RKO (cell line): ENCODE results near the gene GUSB.
"Not testable (repeated sequence)": the region's sequence is repeated elsewhere in the genome, so short reads cannot be mapped to it uniquely, and the experiment has no call there.

Experiments
- DNase-seq: peaks from one replicate; pipeline ENCODE4 v3.0.0-alpha.2; 2016; ENCODE audit warnings: low spot score

The GUSB gene

DNA sequence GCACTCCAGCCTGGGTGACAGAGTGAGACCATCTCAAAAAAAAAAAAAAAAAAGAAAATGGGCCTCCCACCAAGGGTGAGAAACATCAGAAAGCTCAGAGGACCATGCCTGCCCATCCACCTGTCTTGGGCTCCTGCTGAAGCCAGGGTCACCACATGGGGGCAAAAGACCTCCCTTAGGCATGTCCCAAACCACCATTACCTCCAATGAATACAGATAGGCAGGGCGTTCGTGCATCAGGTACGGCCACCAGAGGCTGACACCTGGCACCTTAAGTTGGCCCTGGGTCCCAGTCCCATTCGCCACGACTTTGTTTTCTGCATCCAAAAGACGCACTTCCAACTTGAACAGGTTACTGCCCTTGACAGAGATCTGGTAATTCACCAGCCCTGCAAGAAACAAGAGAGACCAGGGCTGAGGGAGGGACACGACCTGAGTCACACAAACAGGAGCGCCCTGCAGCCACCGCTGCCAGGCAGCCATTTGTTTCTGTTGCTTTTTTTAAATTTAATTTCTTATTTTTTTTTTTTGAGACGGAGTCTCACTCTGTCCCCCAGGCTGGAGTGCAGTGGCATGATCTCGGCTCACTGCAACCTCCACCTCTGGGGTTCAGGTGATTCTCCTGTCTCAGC is 6.1 kb downstream of the GUSB start:
- DNase-seq, result no peak

DNA sequence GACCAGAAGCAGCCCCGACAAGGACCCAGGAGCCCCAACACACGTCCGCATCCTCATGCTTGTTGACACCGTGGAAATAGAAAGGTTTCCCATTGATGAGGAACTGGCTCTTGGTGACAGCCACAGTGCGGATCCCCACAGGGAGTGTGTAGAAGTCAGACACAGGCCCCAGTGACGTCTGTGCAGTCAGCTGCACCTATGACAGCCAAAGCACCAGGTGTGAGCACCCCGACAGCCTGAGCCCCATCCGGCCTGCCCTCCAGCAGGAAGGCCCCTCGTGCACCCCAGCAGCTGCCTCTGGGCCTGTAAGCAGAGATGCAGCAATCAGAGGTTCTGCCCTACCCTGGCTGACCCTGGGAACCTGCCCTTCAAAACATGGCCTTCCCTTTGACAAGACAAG is 7.1 kb downstream of the GUSB start:
- DNase-seq, result no peak

DNA sequence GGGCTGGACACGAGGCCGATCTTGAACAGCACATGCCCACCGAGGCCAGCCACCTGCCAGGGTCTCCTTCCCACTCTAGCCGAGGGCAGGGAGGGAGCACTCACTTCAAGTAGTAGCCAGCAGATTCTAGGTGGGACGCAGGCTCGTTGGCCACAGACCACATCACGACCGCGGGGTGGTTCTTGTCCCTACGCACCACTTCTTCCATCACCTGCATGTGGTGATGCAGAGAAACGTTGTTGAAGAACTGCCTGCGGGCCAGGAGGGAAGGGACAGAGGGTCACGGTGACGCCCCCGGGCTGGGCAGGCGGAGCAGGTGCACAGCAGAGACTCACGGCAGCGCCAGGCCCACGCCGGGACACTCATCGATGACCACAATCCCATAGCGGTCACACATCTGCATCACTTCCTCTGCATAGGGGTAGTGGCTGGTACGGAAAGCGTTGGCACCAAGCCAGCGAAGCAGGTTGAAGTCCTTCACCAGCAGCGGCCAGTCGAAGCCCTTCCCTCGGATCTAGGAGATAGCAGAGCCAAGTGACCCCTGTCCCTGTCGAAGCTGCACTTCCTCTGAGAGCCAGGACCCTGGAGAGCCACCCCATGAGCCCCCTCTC is 7.7 kb downstream of the GUSB start:
- DNase-seq, result no peak

DNA sequence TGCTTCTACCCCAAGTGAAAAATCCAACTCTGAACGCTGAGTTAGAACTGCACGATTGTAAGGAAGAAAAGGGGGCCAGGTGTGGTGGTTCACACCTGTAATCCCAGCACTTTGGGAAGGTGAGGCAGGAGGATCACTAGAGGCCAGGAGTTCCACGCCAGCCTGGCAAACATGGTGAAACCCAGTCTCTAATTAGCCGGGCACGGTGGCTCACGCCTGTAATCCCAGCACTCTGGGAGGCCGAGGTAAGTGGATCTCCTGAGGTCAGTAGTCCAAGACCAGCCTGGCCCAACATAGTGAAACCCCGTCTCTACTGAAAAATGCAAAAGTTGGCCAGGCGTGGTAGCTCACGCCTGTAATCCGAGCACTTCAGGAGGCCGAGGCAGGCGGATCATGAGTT is 9.0 kb downstream of the GUSB start:
- no peak for DNase-seq

DNA sequence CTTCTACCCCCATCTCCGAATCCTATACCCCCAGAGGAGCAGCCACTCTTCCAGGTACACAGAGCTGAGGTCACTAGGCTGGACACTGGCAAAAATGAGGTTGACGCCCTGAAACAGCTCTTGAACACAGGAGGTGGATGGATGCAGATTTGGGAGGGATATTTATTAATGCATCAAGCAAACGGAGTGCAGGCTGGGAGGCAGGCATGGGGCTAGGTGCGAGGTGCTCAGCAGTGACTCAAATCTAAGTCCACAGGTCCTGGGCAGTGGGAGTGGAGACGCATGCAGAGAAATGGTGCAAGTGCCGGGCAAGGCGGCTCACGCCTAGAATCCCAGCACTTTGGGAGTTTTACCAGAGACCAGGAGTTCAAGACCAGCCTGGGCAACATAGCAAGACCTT is 11.0 kb downstream of the GUSB start:
- no peak for DNase-seq

DNA sequence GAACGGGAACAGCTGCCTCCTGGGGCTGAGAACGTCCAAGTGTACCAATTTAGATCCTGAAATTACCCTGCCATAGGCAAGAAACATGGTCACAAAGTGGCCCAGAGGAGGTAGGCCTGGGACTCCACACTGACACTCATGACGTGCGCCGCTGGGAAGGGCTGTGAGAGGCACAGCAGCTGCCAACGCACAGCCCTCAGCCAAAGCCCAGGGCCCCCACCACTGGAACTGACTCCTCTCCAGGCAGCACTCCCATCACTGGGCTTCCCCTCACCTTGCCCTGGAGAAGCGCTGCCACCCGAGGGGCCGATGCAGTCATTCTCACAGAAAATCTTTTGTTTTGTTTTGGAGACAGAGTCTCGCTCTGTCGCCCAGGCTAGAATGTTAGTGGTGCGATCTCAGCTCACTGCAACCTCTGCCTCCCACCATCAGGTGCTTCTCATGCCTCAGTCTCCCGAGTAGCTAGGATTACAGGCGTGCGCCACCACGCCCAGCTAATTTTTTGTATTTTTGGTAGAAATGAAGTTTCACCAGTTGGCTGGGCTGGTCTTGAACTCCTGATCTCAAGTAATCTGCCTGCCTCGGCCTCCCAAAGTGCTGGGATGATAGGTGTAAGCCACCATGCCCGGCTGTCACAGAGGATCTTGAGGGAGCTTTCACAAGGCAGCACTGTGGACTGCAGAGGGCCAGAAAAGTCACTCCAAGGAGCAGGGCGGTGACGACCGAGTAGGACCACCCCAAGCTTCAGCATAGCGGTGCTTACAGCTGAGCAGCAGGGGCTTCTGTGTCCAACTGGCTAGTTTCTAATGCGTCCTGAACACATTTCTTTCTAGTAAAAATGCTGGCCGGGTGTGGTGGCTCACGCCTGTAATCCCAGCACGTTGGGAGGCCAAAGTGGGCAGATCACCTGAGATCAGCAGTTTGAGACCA is 13.5 kb downstream of the GUSB start:
- no peak for DNase-seq

DNA sequence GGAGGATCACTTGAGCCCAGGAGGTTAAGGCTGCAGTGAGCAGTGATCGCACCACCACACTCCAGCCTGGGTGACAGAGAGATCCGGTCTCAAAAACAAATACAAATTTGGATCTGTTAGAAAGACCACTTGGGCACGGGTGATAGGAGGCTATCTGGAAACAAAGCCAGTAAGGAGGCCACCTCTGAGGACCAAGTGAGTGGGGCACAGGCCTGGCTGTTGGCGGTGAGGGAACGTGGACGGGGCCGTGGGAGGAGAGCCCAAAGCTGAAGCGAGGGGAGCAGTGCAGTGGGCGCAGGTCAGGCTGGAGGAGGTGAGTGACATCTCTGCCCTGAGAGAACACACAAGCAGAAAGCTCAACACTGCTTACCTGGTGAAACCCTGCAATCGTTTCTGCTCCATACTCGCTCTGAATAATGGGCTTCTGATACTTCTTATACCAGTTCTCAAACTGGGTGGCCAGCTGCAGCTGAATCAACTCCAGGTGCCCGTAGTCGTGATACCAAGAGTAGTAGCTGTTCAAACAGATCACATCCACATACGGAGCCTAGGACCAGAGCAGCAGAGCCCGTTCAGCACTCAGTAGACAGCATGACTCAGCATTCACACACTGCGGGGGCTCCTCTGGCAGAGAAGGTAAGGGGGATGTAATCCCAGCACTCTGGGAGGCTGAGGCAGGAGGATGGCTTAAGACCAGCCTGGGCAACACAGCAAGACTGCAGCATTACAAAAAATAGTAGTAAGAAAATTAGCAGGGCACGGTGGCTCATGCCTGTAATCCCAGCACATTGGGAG is 14.5 kb downstream of the GUSB start:
- DNase-seq, result no peak

DNA sequence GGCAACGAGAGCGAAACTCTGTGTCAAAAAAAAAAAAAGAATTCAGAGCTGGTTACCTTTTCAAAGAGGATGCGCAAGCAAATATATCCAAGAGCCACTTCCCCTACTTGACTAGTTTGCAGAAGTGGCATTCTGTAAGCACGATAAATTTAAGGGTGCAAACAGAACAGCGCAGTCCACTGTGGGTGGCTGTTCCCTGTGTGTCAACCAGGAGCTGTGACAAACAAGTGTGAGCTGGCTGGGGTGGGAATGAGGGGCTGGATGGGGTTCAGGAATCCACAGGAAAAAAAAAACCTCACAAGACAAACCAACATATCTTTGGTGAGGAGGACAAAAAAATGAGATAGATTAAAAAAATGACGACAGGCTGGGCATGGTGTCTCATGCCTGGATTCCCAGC is 15.9 kb downstream of the GUSB start:
- DNase-seq, result no peak

DNA sequence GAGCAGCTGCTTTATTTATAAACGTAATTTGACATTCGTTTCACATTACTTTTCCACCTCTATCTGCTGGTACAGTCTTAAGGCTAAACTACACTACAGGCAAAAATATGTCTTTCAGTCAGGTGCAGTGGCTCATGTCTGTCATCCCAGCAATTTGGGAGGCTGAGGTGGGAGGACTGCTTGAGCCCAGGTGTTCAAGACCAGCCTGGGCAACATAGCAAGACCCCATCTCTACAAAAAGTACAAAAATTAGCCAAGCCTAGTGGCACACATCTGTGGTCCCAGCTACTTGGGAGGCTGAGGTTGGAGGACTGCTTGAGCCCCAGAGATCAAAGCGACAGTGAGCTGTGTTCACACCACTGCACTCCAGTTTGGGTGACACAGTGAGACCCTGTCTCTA is 17.3 kb downstream of the GUSB start:
- not testable (repeated sequence) for DNase-seq

DNA sequence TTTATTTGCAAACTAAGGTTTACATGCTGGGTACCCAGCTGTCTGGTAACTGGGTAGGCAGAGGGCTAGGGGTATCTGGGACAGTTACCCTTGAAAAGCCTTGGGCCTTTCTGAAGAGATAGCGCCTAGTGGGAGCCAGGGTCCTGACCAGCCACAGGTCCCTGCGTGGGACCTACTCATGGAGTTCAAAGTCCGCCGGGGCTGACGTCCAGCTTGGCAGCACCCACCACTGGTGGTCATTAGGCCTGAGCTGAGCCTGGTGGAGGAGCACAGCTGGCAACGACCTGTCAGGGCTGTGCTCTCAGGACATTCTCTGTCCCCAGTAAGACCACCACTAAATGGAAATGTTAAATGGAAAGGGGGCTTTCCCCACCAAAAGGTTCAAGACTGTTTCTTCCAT is 20.0 kb downstream of the GUSB start:
- no peak for DNase-seq

DNA sequence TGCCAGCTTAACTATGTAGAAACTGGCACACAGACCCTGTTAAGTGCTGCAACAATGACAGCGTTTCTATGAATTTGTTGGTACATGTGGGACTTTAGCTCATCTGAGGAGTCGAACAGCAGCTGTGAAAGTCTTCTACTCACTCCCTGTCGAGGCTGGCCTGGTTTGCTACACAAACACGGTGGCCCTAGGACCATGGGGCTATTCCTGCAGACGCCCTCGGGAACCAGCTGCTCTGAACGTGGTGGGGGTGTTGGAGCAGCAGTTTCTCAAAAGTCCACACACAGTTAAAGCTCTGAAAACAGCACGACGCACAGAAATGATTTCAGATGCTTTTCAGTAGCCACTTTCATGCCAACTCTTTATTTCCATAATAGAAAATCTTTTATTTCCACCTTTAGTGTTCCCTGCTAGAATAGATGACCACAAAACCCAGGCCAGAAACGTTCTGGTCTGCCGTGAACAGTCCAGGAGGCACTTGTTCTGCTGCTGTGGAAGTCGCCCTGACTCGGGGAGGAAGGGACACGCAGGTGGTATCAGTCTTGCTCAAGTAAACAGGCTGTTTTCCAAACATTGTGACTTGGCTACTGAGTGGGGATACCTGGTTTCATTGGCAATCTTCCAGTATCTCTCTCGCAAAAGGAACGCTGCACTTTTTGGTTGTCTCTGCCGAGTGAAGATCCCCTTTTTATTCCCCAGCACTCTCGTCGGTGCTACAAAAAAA is 21.5 kb downstream of the GUSB start:
- DNase-seq, result no peak

DNA sequence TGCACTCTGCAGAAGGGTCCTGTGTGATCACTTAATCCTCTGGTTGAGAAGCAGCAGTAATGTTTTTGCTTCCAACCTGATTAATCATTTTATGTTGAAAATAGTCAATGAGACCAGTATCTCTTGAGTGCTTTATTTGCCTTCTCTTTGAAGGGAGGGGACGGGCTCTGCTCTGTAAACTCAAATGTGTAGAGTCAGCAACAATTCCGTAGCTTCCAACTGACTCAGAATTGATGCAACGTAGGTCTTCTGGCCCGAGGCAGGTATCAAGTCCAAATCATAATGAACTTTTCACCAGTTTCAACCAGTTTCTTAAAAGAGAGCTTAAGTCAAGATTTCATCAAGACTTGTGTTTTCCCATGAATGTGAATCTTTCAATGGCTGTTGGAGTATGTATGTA is 26.3 kb downstream of the GUSB start:
- no peak for DNase-seq

DNA sequence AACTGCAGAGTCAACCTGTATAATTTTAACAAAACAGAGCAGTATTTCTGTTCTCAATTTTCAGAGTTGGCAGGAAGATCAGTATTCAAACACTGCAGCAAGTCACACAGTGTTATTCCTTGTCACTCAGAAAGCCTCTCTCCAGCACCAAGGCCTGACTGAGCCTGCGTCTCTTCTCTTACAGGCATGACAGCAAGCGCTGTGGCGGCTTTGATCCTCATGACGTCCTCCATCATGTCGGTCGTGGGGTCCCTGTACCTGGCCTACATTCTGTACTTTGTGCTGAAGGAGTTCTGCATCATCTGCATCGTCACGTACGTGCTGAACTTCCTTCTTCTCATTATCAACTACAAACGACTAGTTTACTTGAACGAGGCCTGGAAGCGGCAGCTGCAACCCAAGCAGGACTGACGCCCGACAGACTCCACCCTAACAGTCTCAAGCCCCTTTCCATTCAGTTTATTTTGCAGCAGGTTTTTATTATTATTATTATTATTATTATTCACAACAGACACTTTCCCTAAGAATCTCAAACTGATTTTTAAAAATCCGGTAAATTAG is 28.0 kb downstream of the GUSB start:
- no peak for DNase-seq

DNA sequence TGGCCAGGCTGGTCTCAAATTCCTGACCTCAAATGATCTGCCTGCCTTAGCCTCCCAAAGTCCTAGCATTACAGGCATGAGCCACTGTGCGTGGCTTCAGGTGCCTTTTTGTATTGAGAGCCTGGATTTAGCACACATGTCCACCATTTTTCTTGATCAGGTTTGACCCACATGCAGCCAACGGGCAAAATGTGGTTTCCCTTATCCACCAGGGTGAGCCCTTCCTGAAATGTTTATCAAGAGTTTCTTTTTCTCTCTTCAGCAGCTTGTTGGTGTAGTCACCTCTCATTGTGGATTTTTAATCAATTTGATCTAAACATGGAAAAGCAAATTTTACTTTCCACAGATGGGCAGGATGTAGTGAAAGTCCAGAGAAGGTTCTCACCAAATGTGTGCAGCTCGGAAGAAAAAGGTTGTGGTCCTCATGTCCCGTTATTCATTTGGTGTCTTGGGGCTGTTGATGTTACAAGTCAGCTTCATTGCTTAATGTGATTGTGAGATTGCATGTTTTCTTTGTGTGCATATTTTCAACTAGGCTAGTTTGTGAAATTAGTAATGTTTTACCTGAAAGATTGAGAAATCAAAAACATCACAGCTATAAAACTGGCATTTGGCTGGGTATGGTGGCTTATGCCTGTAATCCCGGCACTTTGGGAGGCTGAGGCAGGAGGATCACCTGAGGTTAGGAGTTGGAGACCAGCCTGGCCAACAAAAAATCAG is 28.9 kb downstream of the GUSB start:
- no peak for DNase-seq

DNA sequence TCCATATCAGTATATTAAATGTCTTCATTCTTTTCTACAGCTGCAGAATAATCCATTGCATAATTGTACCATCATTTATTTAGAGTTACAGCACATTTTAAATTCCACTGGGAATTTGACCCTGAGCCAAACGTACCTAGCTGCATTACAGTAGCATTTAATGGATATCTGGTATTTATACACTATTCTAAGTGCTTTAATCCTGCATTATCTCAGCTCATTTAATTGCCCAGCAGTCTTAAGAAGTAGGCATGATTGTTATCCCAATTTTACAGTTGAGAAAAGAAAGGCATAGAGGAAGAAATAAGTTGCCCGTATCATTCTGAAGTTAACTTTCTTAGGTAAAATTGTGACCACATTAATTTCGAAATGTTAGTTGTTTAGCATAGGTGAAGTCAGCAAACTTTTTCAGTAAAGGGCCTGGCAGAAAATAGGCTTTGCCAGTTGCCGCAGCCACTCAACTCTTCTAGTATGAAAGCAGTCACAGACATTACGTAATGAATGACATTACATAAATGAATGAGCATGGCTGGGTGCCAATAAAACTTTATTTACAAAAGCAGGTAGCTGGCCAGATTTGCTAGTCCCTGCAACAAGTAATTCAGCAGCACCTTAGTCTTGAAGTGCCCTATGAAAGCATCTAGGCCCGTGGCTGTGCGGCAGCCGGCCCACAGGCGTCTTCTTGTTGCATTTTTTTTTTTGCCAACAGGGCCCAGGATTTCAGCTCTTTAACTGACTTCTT is 30.0 kb downstream of the GUSB start:
- DNase-seq, result no peak

DNA sequence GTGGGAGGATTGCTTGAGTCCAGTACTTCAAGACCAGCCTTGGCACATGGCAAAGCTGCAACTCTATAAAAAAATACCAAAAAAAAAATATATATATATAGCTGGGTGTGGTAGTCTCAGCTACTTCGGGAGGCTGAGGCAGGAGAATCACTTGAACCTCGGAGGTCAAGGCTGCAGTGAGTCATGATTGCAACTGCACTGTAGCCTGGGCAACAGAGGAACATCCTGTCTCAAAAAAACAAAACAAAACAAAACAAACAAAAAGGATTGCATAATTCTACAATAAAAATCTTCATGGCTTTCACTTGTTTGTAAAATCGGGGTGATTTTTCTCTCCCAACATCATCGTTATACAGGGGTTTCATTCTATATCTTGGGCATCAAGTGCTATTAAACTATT is 35.1 kb downstream of the GUSB start:
- peak; percentile 32 for DNase-seq

DNA sequence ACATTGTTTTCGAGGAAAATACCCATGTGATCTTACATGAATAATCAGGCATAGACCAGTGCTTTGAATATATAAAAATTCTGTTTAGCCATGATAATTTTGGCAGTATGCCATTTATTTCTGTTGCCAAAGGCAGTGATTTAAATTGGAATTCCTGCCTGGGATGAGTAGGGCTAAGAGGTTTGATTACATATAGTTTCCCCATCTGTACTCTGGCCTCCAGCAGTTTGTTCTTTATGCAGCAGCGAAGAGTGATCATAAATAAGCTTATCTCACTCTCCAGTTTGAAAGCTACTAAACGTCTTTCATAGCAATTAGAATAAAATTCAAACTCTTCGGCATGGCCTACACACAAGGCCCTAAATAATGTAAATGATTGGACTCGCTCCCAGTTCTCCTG is 36.2 kb downstream of the GUSB start:
- not testable (repeated sequence) for DNase-seq

DNA sequence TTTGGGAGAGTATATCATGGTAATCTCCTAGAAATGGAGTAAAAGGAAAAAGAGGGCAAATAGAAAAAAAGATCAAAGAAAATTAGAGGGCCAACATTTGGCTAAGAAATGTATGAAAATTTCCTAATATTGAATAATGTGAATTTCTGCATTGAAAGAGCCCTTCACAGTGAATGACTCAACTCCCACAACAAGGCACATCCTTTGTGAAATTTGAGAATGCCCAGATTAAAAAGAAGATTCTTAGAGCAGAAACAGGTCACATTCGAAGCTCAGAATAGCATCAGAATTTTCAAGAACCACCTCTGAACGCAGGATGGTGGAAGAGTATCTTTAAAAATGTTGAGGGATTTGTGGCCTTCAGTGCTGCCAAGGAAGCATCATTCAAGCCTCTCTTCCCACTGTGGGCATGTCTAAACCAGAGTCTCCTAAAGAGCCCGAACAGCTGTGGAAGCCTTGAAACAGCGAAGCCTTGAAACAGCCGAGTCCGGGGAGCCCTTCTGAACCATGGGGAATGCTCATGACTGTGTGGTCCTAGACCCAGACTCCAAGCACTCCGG is 43.6 kb downstream of the GUSB start:
- DNase-seq, result no peak

DNA sequence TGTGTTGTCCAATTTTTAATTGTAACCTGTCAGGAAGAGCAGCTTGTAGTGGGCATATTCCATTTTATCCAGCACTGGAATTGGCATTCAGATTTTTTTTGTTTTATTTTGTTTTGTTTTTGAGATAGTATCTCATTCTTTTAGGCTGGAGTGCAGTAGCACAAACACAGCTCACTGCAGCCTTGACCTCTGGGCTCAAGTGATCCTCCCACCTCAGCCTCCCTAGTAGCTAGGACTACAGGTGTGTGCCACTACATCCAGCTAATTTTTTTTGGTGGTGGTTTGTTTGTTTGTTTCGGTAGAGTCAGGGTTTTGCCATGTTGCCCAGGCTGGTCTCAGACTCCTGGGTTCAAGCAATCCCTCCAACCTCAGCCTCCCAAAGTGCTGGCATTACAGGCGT is 44.7 kb downstream of the GUSB start:
- DNase-seq, result no peak

DNA sequence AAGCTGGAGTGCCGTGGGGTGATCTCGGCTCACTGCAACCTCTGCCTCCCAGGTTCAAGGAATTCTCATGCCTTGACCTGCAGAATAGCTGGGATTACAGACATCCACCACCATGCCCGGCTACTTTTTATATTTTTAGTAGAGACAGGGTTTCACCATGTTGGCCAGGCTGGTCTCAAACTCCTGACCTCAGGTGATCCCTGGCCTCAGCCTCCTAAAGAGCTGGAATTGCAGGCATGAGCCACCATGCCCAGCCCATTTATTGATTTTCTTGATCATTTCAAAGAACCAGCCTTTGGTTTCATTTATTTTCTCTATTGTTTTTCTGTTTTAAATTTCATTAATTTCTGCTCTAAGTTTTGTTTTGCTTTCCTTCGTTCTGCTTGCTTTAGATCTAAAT is 50.3 kb downstream of the GUSB start:
- no peak for DNase-seq
